WERI-Rb-1 (cell line): ENCODE results near the gene RBMS1.

ENCODE experiments used
- DNase-seq: peaks from one replicate; pipeline ENCODE4 v3.0.0-alpha.2; 2020
- H3K27ac ChIP-seq: fragments of 250-450 bp; sonication (Bioruptor Pico); 2 replicates; pipeline ENCODE4 v1.5.1; 2020; ENCODE audit warnings: mild to moderate bottlenecking, moderate library complexity
- H3K27me3 ChIP-seq: fragments of 250-450 bp; sonication (Bioruptor Pico); 2 replicates; pipeline ENCODE4 v1.5.1; 2021; ENCODE audit warnings: mild to moderate bottlenecking, low read depth, moderate library complexity; ENCODE audit not compliant: insufficient read depth, severe bottlenecking
- H3K36me3 ChIP-seq: fragments of 250-450 bp; sonication (Bioruptor Pico); 2 replicates; pipeline ENCODE4 v1.5.1; 2020; ENCODE audit warnings: mild to moderate bottlenecking, moderate library complexity
- H3K4me3 ChIP-seq: 2 replicates; pipeline ENCODE4 v1.5.1; 2011; ENCODE audit warnings: low read depth, mild to moderate bottlenecking, control low read depth, low read length
- H3K9me3 ChIP-seq: fragments of 250-450 bp; sonication (Bioruptor Pico); 2 replicates; pipeline ENCODE4 v1.5.1; 2021; ENCODE audit warnings: mild to moderate bottlenecking, moderate library complexity; ENCODE audit not compliant: severe bottlenecking
- CTCF ChIP-seq: IDR thresholded peaks from 2 replicates; pipeline ENCODE4 v1.5.1; 2011; ENCODE audit warnings: low read depth, mild to moderate bottlenecking, control low read depth, inconsistent platforms, low read length

The RBMS1 gene

GRCh38 chr2:160507464-160507863 is 13.9 kb upstream of the RBMS1 start:
- no peak overlapping the region for H3K4me3 ChIP-seq
- no peaks in the 10 kb centered on the region for H3K27me3 ChIP-seq
- H3K9me3 ChIP-seq: no peaks in the 10 kb centered on the region
- no peak overlapping the region for H3K27ac ChIP-seq
- no peak for DNase-seq
- TF ChIP-seq CTCF: no peak
- no peaks in the 10 kb centered on the region for H3K36me3 ChIP-seq

GRCh38 chr2:160507046-160507407 is 13.4 kb upstream of the RBMS1 start:
- Histone ChIP-seq H3K4me3 (no peak overlapping the region), H3K27ac (no peak overlapping the region), H3K9me3 (no peaks in the 10 kb centered on the region), H3K36me3 (no peaks in the 10 kb centered on the region), H3K27me3 (no peaks in the 10 kb centered on the region)
- no peak for DNase-seq
- no peak for TF ChIP-seq CTCF

GRCh38 chr2:160506371-160507045 is 12.9 kb upstream of the RBMS1 start:
- Histone ChIP-seq H3K9me3 (no peaks in the 10 kb centered on the region), H3K4me3 (no peak overlapping the region), H3K27me3 (no peaks in the 10 kb centered on the region), H3K36me3 (no peaks in the 10 kb centered on the region), H3K27ac (no peak overlapping the region)
- no peak for DNase-seq
- no peak for TF ChIP-seq CTCF

- Histone ChIP-seq H3K36me3 (no peaks in the 10 kb centered on the region), H3K4me3 (no peak overlapping the region), H3K27ac (no peak overlapping the region), H3K9me3 (no peaks in the 10 kb centered on the region), H3K27me3 (no peaks in the 10 kb centered on the region)
- DNase-seq: no peak
- no peak for TF ChIP-seq CTCF
Measured at GRCh38 chr2:160505256-160505655, 11.6 kb upstream of the RBMS1 start.

DNA sequence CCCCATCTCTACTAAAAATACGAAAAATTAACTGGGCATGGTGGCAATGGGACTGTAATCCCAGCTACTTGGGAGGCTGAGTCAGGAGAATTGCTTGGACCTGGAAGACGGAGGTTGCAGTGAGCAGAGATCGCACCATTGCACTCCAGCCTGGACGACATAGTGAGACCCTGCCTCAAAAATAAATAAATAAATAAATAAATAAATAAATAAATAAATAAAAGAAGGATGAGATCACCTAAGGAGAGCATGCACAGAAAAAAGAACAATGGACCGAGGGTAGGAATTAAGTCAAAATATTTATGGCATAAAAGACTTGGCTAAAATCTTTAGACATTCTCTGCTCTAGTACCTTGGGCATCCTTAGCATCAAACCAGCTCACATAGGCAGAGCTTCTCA is 8.9 kb upstream of the RBMS1 start:
- H3K27ac ChIP-seq: no peak overlapping the region
- no peaks in the 10 kb centered on the region for H3K9me3 ChIP-seq
- H3K27me3 ChIP-seq: no peaks in the 10 kb centered on the region
- no peak for TF ChIP-seq CTCF
- no peaks in the 10 kb centered on the region for H3K36me3 ChIP-seq
- no peak overlapping the region for H3K4me3 ChIP-seq
- DNase-seq: no peak

GRCh38 chr2:160501370-160501769 is 7.8 kb upstream of the RBMS1 start:
- Histone ChIP-seq H3K27me3 (no peaks in the 10 kb centered on the region), H3K4me3 (no peak overlapping the region), H3K27ac (no peak overlapping the region), H3K9me3 (no peaks in the 10 kb centered on the region), H3K36me3 (no peaks in the 10 kb centered on the region)
- no peak for DNase-seq
- TF ChIP-seq CTCF: no peak
